ENCODE measurements around the gene MYO5A.
"Not testable (repeated sequence)": the region's sequence is repeated elsewhere in the genome, so short reads cannot be mapped to it uniquely, and the experiment has no call there.

Gene MYO5A

DNA sequence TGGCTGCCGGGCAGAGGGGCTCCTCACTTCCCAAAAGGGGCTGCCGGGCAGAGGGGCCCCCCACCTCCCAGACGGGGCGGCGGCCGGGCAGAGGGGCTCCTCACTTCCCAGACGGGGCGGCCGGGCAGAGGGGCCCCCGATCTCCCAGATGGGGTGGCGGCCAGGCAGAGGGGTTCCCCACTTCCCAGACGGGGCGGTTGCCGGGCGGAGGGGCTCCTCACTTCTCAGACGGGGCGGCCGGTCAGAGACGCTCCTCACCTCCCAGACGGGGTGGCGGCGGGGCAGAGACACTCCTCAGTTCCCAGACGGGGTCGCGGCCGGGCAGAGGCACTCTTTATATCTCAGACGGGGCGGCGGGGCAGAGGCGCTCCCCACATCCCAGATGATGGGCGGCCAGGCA is 69.0 kb downstream of the MYO5A start:
- not testable (repeated sequence) for DNase-seq

DNA sequence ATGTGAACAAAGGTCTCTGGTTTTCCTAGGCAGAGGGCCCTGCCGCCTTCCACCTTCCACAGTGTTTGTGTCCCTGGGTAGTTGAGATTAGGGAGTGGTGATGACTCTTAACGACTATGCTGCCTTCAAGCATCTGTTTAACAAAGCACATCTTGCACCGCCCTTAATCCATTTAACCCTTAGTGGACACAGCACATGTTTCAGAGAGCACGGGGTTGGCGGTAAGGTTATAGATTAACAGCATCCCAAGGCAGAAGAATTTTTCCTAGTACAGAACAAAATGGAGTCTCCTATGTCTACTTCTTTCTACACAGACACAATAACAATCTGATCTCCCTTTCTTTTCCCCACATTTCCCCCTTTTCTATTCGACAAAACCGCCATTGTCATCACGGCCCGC is 69.4 kb downstream of the MYO5A start:
- DNase-seq = not testable (repeated sequence)

DNA sequence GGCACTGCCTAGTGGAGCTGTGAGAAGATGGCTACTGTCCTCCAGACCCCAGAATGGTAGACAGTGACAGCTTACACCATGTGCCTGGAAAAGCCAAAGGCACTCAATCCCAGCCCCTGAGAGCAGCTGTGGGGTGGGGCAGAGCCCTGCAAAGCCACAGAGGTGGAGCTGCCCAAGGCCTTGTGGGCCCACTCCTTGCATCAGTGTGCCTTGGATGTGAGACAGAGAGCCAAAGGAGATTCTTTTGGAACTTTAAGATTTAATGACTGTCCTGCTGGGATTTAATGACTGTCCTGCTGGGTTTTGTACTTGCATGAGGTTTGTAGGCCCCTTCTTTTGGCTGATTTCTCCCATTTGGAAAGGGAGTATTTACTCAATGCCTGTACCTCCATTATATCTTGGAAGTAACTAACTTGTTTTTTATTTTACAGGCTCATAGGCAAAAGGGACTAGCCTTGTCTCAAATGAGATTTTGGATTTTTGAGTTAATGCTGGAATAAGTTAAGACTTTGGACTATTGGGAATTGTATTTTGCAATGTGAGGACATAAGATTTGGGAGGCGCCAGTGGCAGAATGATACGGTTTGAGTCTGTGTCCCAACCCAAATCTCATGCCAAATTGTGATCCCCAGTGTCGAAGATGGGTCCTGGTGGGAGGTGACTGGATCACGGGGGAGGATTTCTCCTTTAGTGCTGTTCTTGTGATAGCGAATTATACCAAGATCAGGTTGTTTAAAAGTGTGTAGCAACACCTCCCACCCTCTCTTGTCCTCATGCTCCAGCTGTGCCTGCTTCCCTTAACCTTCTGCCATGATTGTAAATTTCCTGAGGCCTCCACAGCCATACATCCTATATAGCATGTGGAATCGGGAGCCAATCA is 80.4 kb downstream of the MYO5A start:
- DNase-seq = no peak

DNA sequence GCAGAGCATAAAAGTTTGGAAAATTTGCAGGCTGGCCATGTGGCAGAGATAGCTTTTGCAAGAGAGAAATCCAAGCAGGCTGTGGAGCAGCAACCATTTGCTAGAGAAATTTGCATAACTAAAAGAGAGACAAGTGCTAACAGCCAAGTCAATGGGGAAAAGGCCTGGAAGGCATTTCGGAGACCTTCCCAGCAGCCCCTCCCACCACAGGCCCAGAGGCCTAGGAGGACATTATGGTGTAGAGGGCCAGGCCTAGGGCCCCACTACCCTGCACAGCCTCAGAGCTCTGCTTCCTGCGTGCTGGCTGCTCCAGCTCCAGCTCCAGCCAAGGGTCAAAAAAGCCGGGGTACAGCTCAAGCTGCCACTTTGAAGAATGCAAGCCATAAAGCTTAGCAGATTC is 82.7 kb downstream of the MYO5A start:
- DNase-seq = no peak

DNA sequence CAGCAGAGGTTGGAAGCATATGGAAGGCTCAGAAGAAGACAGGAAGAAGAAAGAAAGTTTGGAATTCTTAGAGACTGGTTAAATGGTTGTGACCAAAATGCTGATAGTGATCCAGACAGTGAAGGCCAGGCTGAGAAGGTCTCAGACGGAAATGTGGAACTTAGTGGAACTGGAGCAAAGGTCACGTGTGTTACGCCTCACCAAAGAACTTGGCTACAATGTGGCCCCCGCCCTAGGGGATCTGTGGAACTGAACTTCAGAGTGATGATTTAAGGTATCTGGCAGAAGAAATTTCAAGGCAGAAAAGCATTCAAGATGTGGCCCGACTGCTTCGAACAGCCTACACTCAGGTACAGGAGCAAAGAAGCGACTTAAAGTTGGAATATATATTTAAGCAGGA is 83.1 kb downstream of the MYO5A start:
- DNase-seq = no peak

DNA sequence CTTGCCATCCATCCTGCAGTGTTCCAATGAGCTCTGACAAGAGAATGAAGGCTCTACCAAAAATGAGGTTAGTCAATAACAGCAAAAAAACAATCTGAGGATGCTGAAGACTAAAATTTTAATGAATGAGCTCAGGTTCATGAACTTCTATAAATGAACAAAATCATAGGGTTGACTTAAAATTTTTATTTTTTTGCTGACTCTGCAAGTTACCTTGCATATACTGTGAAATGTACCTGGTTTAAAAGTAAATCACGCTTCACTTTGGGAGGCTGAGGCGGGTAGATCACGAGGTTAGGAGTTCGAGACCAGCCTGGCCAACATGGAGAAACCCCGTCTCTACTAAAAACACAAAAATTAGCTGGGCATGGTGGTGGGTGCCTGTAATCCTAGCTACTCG is 85.5 kb downstream of the MYO5A start:
- DNase-seq = not testable (repeated sequence)

DNA sequence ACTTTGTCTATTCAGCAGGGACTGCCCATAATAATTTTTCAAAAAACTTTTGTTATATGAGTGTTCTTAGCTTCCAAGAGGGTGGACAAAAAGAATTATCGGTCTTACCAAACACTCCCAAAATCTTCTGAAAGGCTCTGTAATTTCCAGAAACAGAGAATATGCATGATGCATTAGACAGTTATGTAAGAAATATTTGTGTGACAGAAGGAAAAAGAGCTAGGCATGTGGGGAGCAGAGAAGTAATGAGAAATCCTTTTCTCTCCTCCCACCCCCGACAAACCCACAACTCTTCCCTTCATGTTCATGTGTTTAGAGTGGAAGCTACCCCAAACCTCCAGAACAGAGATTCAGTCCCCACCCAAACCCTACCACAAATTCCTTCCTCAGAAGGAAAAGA is 86.8 kb downstream of the MYO5A start:
- DNase-seq = no peak

DNA sequence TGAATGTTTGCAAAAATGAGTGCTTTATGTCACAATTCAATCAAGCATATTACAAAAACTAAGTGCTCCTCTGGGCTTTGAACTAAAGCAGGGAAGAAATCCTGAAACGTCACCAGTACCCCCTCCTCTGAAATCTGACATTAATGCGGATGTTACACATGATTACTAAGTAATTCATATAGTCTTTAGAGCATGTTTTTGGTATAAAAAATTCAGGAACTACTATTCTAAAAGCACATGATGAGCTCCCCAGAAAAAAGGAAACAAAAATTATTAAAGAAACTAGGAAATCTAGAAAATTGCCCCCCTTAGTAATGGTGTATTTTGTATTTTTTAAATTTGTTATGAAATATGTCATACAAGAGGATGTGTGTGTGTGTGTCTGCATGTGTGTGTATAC is 87.7 kb downstream of the MYO5A start:
- DNase-seq = no peak

DNA sequence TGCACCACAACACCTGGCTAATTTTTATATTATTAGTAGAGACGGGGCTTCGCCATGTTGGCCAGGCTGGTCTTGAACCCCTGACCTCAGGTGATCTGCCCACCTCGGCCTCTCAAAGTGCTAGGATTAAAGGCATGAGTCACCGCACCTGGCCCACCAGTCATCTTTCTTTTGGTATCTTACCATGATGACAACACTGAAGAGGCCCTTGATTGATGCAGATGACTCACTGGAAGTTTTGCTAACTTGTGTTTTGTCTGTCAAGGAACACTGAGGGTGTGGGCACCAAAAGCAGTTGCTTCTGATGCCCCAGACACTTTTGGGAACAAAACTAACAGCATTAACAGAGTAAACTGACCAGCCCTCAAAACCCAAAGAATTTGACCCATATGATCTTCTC is 88.3 kb downstream of the MYO5A start:
- no peak for DNase-seq

DNA sequence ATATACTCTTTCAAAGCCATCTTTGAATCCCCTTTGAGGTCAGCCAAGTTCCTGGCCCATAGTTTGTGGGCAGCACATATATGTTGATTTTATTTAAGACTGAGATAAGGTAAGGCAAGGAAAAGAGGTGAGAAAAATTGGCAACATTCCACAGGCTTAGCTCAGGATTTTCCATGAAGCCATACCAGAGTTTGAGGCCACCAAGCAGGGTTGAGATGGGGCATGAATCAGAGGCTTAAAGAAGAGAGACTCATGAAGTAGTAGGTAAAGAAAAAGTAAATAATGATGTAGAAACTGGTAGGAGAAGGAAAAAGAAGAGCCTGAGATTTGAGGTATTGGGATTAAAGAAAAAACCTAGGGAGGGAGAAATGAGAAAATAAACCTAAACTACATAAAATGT is 89.2 kb downstream of the MYO5A start:
- no peak for DNase-seq

DNA sequence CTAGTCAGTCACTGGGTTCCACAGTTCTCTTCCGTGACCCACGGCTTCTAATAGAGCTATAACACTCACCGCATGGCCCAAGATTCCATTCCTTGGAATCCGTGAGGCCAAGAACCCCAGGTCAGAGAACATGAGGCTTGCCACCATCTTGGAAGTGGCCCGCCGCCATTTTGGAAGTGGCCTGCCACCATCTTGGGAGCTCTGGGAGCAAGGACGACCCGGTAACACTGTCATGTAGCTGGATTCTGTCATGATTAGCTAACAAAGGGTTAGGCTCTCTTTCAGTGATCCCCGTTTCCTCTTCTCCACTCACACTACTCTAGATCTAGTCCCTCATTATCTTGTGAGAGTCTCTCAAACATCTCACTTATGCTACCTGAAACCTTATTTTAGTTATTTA is 89.6 kb downstream of the MYO5A start:
- not testable (repeated sequence) for DNase-seq

DNA sequence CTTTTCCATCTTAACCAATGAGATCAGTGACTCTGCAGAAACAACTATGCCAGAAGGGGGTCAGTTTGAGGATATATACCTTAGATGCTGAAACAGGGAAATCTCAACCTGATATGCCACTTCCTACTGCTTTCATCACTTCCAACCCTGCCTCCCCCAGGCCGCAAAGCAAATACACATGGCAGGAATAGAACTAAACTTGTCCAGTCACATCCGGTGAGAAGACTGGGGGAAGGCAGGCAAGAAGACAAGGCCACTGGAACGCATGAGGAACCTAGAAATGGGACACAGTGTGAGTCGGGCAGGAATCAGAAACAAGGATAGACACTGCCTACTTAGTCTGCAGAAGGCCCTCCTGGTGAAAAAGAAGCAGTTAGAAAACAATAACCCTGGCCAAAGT is 90.6 kb downstream of the MYO5A start:
- DNase-seq = no peak

DNA sequence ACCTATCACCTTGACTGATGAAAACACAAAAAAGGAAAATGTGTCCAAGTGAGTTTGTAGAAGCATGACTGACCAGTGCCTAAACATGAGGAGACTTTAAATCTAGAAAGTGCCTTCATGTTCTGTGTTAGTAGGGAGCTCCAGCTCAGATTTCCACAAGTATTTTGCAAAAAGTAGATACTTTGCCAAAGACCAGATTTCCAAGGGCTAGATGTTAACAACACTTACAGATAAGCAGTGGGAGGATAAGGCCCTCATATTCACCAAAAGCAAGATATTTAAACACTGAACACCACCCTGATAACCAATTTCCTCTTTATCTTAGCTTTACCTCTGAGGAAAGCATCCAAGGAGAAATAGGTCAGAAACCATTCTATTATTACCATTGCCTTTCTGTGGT is 91.0 kb downstream of the MYO5A start:
- no peak for DNase-seq

DNA sequence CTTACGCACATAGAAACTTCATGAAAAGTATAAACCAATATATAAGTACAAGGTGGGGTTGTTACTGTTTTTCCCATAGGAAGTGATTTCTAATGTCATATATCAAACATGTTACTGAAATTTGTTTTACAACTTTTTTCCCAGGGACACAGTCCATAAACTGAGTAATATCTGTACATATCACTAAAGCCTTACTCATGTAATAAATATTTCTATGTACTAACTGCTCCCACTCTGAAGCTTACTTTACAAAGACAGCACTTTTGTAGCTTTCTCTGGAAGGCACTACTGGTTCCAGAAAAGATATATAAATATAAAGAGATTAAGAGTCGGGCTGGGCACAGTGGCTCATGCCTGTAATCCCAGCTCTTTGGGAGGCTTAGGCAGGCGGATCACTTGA is 91.7 kb downstream of the MYO5A start:
- DNase-seq = no peak

DNA sequence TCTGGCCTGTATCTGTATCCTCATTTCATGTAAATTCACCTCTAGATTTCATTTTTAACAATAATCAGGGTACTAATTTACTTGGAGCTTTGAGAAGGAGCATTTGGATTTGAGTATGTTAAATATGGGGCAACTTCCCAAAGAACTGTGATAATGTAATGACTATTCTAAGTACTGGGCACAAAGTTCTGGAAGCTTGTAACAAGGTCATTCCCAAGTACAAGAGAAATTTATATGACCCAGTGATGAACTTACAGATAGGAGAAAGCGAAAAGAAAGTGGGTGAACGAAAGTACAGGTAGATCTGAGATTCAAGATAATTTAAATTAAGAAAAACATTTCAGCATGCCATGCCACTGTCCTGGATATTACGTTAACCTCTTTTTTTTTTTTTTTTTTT is 93.8 kb downstream of the MYO5A start:
- no peak for DNase-seq

DNA sequence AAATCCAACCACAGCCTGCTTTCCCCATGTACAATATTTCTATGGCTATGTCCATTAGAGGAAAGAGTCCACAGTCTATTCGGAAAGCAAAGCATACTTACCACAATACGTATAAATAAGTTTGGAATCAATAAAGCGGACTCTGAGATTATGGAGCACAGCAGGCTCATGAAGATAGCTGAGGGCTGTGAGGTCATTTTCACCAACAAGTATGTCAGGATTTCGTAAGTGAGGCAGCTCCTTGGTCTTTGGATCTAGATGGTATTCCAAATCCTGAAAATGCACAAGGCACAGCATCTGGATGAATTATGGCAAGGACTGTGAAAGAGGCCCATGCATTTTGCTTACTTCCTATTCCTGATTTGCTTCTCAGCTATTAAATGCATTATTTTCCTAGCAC is 100.4 kb downstream of the MYO5A start:
- DNase-seq = no peak

DNA sequence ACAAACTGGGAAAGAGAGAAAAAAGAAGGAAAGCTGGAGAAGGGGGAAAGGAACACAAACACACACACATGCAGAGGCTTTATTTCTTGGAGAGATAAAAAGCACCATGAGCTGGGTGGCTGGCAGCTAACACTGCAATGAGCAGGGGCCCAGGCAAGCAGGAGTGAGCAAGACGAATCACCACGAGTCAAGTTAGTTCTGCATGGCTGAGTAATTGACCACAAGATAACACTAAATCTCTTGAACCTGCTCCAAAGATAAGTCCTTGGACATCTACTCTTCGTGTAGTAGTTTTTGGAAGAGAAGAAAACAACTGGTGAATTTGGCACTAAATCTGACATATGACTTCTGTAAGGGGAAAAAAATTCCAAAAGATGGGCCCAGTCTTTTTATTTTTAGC is 100.9 kb downstream of the MYO5A start:
- no peak for DNase-seq

DNA sequence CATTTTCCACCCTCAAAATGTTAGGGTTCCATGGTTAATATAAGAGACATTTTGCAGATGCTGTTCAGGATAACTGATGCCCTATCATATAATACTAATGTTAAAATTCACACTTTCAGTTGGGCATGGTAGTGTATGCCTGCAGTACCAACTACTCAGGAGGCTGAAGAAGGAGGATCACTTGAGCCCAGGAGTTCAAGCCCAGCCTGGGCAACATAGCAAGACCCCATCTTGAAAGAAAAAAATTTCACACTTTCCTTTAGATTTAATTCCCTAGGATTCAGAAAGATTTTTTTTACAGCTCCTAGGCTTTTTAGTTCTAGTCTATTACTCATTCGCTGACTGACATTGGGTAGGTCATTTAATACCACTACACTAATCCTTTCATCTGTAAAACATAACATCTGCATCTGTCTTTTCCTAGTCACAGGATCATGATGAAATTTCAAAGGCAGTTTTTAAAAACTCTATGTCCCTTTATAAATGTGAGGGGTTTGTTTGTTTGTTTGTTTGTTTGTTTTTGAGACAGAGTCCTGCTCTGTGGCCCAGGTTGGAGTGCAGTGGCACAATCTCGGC is 103.7 kb downstream of the MYO5A start:
- no peak for DNase-seq

DNA sequence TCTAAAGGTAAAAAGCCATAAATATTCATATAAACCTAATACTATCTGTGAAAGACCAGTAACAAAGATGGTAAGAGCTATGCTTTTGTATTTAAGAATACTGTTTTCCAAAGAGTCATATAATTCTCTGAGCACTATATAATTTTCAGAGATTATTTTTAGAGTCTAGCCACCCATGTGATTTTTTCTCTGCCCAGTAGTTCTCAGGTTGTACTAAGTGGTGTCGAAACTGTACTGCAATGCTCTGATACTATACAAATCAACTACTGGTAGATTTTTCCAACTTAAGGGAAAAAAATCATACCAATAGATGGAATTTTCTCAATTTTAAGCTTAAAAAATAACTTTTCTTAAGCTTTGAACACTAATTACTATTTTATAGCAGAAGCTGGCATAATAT is 104.8 kb downstream of the MYO5A start:
- DNase-seq = no peak

DNA sequence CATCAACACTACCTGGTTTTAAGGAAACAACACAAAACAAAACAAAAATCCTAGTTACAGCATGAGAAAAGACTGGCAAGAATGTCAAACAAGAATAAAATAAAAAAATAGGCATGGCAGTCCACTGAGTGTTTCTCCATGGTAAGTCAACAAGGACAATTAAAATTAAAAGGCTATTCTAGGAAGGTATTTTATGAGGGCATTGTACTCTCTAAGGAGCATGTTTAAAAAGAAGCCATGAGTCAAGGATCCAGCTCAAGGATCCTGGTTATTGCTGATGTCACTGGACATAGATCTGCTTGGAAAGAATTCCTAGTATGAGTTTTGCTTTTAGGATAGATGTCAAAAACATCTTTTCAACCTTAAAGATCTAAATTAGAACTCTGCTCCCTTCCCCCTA is 106.7 kb downstream of the MYO5A start:
- DNase-seq = no peak

DNA sequence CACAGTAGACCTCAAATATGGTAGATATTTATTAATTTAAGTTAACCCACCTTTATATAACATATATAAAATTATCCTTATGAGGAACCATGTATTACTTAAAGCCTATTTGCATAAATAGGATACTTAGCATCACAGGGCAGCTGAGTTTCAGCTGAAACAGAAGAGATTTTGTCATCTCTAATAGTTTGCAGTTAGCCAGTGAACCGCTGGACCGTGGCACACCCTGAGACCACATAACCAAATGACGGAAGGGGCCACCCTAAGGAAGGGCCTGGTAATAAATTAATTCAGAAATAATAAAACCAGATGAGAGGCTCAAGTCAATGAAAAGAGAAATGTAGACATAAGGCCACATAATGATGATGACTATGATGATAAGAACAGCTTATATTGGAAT is 107.7 kb downstream of the MYO5A start:
- no peak for DNase-seq

DNA sequence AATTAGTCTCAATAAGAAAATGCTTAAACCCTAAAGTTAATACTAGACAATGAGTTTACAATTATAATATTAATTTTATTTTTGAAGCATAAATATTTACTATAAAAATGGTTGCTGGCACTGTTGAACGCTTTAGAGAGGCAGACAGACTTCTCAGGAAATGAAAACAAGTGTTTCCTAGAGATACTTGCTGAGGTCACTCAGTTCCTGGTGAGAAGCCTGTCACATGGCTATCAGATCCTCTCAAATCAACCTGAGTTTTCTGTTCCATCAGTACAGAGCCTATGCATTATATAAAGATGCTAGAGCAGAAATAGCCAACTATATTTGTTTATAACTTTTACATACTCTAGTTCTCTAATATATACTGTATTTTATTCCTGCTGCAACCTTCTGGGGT is 109.2 kb downstream of the MYO5A start:
- DNase-seq = no peak

DNA sequence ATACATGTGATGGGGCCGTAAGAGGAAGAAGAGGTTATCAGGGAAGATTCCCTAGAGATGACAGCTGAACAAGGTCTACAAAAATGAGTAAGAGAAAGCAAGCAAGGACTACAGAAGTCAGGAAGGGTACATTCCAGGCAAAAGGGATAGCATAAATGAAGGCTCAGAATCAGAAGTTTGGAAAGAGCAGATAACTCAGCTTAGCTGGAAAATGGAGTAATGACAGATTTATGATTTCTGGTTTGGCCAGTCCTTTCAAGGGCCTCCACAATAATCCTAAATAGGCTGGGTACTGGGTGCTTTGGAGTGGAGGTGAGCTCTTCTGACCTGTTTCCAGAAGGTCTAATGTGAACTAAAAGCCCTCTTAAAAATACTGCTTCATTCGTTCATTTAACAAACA is 110.7 kb downstream of the MYO5A start:
- DNase-seq = no peak

DNA sequence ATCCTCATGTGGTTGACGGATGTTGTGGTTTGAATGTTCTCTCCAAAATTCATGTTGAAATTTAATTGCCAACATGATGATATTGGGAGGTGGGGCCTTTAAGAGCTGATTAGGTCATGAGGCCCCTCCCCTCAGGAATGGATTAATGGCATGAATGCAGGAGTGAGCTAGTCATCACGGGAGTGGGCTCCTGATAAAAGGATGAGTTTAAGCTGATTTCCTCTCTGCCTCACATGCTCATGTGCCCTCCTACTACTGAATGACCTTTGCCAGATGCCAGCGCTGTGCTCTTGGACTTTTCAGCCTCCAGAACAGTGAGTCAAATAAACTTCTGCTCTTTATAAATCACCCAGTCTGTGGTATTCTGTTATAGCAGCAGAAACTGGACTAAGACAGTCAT is 111.2 kb downstream of the MYO5A start:
- no peak for DNase-seq

DNA sequence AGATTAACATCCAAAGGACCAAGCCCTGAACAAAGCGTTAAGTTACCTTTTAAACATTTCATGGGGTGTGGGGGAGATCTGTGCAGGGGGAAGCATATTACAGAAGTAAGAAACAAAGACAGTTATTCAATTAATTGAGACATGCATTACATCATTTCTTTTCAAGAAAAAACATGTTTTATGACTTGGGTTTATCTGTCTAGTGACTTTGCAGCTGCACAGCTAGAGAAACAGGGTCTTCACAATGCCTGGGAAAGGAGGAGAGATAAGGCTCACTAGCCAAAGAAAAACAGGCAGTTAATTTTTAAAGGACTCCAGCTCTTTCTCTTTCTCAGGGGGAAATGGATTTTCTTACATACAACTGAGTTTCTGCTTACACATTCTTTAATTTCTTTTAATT is 112.1 kb downstream of the MYO5A start:
- not testable (repeated sequence) for DNase-seq
